Activated CD4-positive, alpha-beta T cell treated with anti-CD3 and anti-CD28 coated beads for 24 hours (primary cell): ENCODE measurements around the gene FRMD5.

ENCODE experiments used
- DNase-seq, 2 donors: peaks; one replicate each; pipeline ENCODE4 v3.0.0-alpha.2; 2020; ENCODE audit warnings: low read depth in 2 of 2

The FRMD5 gene

DNA sequence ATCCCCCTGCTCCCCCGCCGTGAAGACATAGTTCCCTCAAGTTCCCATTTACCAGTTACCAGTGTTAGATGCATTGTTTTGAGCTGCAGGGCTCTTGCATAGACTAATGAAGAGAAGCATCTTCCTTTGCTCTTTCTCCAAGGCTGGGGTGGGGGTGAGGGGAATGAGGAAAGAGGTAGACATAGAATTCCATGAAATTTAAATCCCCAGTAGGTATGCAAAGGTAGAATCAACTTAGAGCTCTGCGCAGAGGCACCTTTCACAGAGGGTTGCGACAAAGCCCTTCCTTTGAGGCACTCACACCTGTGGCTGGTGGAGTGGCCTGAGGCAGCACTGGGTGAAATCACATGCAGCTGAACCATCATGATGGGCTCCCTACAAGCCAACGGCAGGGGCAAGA, 266.9 kb downstream of the FRMD5 start:
- no peak for DNase-seq

DNA sequence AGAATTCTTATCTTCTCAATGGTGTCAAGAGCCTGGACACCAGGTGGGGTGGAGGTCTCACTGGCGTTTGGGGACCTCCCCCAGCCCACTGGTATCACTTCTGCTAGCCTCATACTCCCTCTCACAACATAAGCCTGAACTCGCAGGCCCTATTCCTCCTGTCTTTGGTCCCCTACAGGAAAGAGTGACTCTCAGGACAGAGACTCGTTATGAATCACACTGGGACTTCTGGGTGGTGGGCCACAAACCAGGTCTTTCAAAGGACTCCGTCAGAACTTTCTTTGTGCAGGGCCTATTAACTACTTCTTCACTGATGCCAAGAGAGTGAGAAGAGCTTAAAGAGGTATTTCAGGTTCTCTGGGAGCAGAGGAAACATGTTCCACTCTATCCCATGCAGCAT, 267.9 kb downstream of the FRMD5 start:
- no peak for DNase-seq

- no peak for DNase-seq
Observed at GRCh38 chr15:43923553-43923952, 271.5 kb downstream of the FRMD5 start.

- no peak for DNase-seq
Observed at GRCh38 chr15:43922021-43922420, 273.1 kb downstream of the FRMD5 start.

- no peak for DNase-seq
Observed at GRCh38 chr15:43920815-43921214, 274.3 kb downstream of the FRMD5 start.

DNA sequence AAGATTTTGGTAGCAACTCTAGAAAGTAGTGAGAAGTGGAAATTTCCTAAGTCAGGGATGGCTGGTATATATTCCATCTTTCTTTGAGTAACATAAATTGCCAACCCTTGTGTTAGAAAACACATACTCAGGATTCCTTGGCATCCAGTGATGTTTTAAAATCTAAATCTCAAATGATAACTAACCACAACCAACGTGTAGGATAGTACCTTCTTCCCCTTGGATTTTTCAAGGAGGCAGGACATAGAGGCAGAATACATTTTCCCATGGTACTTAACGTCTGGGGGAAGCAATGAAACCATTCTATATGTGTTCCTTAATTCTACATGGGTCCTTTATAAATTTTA, 274.8 kb downstream of the FRMD5 start:
- DNase-seq = no peak

DNA sequence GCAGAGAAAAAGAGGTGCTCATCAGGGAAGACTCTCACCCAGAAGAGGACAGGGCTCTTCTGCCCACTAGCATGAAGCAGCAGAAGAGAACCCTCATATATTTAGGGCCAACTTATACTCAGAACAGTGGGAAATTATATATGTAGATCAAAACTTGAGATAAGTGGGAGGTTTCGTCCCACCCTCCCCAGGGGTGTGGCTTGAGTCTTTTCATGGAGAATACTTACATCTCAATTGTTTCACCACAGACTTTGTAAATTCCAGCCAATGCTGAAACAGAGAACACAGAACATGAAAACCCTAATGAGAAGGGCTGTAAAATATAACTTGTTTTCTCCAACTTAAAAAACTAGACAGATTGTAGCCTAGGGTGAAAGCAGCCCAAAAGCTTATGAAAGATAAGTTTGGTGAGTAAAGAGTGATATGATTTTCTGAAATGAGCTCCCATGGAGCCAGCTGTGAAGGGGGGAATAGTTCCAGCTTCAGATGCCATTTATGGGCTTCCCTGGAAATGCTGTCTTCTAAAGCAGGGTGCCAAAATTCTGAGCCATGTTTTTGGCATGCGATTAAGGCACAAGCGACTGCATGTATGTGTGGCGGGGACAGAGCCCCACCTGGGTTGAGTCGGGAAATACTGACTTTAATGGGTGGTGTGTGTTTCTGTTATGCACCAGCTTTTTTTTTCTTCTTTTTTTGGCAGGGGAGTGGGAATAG, 275.4 kb downstream of the FRMD5 start:
- DNase-seq = no peak

DNA sequence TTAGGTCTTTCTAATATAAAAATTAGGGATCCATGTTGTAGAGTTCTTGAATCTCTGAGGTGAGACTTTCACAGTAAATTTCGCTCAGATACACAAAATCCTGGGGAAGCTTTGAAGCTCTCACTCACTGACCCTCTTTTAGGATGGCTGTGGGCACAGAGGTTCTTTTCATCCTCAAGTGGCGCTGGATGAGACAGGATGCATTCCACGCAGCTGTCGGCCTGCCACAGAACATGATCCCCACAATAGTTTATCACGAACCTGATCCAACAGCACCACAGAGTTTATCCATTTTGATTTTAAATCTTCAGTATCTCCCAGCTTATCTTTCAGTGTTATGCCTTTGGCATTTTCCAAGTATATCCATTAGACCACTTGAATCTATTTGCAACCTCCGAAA, 276.4 kb downstream of the FRMD5 start:
- DNase-seq = no peak

GRCh38 chr15:43916326-43916660, 278.8 kb downstream of the FRMD5 start:
- no peak for DNase-seq

DNA sequence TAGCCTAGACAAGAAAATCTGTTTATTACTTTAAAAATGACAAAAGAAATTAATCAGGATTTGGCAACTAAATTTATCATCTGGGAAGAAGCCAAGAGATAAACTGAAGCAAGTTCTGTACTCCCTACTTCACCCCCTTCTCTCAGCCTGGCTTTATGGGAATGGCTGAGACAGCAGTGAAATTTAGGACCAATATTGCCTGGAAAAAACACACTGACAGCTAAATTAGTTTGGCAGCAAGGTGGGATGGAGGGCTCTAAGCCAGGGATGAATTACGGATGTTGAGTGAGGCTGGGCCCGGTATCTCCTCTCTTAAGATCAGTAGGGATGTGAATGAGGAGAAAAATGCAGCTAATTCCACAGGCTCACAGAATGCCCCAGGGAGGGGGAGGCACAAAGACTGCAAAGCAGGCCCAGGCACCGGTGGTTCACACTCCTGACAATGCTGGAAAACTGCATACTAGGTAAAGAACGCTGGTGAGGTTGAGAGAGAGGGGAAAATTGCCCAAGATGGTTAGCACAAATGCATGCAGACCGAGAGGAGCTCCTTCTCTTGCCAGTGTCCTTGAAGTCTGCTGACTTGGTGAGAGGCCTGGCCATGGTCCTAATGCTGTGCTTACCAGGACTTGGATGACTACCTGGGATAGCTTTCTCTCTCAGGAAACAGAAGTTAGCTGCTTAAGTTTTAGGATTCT, 279.3 kb downstream of the FRMD5 start:
- no peak for DNase-seq

DNA sequence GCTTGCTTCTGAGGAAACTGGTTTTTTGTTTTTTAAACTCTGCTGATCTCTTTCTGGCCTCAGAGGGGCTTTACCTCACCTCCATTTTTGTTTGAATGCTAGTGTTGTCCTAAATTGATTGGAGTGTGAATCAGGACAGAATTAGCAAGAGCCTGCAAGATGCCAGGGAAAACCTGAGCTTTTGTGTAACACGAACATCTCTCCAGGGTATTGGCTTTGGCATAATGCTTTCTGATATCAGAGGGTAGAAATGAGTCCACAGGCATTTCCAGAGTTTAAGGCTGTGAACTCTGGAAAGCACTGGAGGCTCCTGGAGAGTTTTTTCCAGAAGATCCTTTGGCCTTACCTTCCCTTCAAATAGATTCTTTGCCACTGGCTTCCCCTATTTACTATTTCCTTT, 281.1 kb downstream of the FRMD5 start:
- no peak for DNase-seq

DNA sequence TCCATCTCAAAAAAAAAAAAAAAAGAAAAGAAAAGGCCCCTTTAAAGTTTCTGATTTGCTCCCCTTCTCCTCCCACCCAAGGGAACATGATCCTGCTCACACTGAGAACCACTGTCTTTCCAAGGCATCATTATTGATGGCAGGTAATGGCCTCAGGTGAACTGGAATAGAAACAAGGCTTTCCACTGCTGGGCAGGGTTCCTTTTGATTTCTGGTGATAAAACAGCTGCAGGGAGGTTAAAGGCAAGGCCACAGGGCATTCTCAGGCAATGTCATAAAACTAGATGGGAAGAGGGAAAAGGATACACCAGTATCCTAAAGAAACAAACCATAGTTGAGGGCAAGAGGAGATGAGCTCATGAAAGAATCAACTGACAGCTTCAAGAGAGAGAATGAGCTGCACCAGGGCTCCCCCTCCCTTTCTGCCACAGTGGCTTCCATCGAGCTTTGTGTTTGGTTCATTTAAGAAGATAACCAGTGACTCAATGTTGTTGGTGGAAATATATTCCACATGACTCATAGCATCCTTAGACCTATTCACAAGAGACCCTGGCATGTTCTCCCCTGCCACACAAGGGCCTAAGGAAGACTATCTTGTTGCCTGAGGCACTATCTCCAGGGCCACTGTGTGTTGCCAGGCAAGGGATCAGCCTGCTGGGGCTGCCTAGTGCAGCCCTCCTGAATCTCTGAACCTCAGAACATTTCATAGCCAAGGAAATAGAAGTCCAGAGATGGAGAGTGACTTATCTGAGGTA, 281.9 kb downstream of the FRMD5 start:
- DNase-seq = no peak

DNA sequence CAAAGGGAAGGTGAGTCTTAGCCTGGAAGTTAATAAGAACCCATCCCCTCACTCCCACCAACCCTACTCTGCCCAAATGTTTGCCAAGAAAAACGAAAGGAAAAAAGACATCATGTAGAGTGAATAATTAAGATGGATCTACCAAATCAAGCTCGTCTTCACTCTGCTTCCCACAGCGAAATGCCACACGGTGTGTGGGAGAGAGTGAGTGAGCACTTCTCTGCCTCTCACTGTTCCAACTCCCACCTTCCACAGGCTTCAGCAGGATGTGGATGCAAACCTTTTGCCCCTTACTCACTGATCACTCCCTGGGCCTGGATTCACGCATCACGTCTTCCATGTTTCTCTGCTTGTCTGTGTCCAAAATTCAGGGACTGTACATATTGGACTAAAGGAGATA, 282.9 kb downstream of the FRMD5 start:
- no peak for DNase-seq

DNA sequence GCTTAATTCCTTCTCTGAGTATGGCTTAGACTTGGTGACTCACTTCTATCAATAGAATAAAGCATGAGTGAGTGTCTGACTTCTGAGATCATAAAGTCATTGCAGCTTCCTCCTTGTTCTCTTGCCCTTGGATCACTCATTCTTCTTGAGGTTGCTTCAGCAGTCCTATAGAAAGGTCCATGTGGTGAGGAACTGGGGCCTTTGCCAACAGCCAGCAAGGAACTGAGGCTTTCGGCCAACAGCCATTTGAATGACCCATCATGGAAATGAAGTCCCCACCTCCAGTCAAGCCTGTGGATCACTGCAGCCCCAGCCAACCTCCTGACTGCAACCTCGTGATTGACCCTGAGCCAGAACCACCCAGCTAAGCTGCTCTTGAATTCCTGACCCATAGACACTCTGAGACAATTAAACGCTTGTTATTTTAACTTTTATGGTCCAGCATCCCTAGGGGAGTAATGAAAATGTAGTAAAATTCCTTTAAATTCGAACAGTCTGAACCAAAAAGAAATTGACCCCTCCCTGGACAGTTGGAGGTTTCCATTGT, 283.8 kb downstream of the FRMD5 start:
- no peak for DNase-seq

DNA sequence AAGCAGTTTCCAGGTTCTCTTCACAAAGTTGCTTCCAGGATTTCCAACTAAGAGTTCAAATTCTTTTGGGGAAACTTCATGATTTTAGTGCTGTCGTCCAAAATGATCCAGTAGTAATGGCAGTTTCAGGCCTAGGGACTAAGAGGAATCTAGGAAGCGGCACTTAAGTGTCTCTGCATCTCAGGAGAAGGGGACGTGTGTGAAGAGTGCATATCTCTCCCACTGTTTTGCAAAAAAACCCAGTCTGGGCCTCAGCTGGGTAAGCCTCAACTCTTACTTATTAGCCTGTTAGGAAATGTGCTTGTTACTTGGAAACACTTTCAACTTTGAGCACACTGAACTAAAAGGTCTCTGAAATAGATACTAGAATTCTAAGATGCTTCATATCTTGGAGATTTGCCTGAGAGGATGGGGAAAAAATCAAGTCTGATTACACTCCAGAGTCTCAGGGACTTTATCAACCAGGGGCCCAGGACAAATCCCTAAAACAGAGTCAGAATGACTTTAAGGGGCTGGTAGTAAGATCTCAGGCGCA, 286.5 kb downstream of the FRMD5 start:
- no peak for DNase-seq

- no peak for DNase-seq
Observed at GRCh38 chr15:43905755-43906154, 289.3 kb downstream of the FRMD5 start.

DNA sequence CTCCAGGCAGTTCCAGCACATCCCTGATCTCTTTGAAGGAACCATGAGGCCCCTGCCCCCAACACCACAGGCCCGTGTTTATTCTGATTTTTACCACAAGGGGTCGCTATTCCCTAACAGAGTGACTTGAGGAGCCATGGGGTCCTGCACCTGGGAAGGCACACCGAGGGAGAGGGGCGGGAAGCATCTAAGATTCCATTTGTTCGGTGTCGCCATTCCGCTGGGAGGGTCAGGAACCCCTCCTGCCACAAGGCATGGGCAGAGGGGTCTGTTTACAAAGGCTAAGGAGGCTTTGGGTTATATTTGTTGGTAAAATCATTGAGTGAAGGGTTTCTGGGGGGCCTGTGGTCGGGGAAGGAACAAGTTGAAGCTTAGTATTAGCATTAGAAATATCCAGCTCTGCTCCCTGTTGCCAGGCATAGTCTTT, 291.2 kb downstream of the FRMD5 start:
- DNase-seq = peak; percentile 30 to 56

DNA sequence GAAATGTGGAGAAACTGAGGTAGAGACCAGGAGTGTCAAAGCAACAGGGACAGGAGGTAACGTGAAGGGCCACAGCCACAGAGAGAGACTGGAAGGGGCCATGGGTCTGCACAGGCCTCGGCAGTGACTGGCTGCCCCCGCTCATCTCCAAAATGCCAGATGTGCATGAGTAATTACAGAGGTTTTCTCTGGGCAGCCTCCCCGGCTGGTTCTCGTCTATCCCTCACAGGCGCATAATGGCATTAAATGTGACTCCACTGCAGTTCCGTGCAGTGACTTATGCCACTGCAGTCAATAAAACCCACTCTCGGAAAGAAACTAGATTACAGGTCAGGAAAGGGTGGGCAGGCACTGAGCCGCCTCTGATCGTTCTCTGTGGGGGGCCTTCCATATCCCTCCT, 293.6 kb downstream of the FRMD5 start:
- no peak for DNase-seq

DNA sequence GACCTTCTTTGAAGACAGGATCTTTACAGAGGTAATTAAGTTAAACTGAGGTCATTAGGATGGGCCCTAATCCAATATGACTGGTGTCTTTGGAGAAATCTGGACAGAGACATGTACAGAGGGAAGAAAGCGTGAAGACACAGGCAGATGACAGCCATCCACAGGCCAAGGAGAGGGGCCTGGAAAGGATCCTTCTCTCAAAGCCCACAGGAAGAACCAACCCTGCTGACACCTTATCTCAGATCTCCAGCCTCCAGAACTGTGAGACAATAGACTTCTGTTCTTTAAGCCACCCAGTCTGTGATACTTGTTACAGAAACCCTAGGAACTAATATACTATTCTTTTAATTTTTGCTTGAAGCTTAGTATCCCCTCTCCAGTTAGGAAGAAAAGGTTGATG, 294.1 kb downstream of the FRMD5 start:
- DNase-seq = no peak

- no peak for DNase-seq
Observed at GRCh38 chr15:43899928-43900327, 295.1 kb downstream of the FRMD5 start.

DNA sequence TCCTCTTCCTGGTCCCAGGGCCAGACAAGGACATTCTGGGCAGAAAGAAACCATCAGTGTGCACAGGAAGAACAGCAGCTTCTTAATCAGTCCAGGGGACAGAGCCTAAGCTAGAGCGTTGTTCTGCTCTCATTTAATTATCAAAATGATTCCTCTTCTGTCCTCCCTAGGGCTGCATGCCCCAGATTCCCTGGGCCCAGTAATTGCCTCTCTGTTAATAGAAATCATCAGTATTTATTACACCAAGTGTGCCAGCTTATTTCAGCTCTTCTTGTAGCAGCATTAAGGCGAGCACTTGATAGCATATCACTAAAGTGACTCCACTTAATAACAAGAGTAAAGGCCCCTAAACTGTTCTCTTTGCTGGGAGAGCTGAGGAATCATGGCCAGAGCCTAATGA, 296.2 kb downstream of the FRMD5 start:
- DNase-seq = no peak

DNA sequence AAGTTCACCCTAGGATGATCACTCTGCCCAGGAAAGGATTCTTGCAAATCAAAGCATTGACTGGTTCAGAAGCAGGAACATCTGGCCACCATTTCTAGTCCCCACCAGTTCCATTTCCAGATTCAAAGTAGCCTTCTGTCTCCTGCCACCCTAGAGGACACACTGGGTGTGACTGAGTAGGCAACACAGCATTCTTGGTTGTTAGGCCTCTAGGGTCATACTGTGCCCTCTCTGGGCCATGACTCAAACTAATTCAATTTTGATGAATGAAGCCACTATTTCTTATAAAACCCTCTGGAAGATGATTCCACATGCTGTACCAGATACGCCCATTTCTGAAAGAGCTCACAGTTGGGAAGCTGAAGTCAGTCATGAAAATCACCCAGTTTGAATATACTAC, 298.5 kb downstream of the FRMD5 start:
- DNase-seq = no peak

- no peak for DNase-seq
Observed at GRCh38 chr15:43895586-43895985, 299.5 kb downstream of the FRMD5 start.
